Naive thymus-derived CD8-positive, alpha-beta T cell (primary cell): ENCODE data around the gene ZEB2. TPM values are rescaled to one million over a fixed set of nuclear protein-coding genes. Genes with fewer than 3 reads are reported as not detected.
A peak's percentile ranks its signal among the peaks of the same experiment; 100 is the strongest.

Experiments
- ATAC-seq, 2 donors: fragments of 150-1000 bp; cut with Tn5 transposase in 1 of 2; sonication (Bioruptor Pico), chemical (Tn5 transposase) in 1 of 2; 1 replicate in 1 of 2; 2 replicates in 1 of 2; pipeline ENCODE4 v1.10.0; 2021; ENCODE audit warnings: mild to moderate bottlenecking in 2 of 2, moderate library complexity in 2 of 2
- POLR2A ChIA-PET: fragments of 350-600 bp; sonication (Branson Sonifier 250); formaldehyde crosslinking; loops from one replicate; lab custom pipeline; 2021; ENCODE audit warnings: antibody characterized with exemption; lab: Charles Lee
- DNase-seq, 10 donors: peaks; one replicate each; pipeline versions ENCODE4 v3.0.0 to v3.0.0-alpha.2; 2020 to 2022
- H3K27ac Mint-ChIP-seq, 10 donors: one replicate each; pipeline ENCODE4 v1.8.0; 2020 to 2022; ENCODE audit warnings: mild to moderate bottlenecking in 10 of 10, mixed read lengths in 10 of 10, moderate library complexity in 4 of 10, inconsistent platforms in 1 of 10
- H3K27me3 Mint-ChIP-seq, 5 donors: one replicate each; pipeline ENCODE4 v1.8.0; 2021 to 2022; ENCODE audit warnings: mixed read lengths in 5 of 5
- H3K36me3 Mint-ChIP-seq, 3 donors: one replicate each; pipeline ENCODE4 v1.8.0; 2020 to 2022; ENCODE audit warnings: mixed read lengths in 3 of 3, mild to moderate bottlenecking in 2 of 3, inconsistent platforms in 1 of 3
- H3K4me1 Mint-ChIP-seq, 4 donors: one replicate each; pipeline ENCODE4 v1.8.0; 2021 to 2022; ENCODE audit warnings: mixed read lengths in 4 of 4
- H3K4me3 Mint-ChIP-seq, 10 donors: one replicate each; pipeline ENCODE4 v1.8.0; 2020 to 2022; ENCODE audit warnings: mild to moderate bottlenecking in 10 of 10, mixed read lengths in 10 of 10, moderate library complexity in 6 of 10, inconsistent platforms in 1 of 10
- H3K9me3 Mint-ChIP-seq, 9 donors: one replicate each; pipeline ENCODE4 v1.8.0; 2020 to 2022; ENCODE audit warnings: mixed read lengths in 9 of 9, mild to moderate bottlenecking in 3 of 9, inconsistent platforms in 1 of 9, moderate library complexity in 1 of 9
- polyA plus RNA-seq, 3 donors: library from polyadenylated mRNA; unstranded; fragments of 300-500 nt; fragmentation: Illumina TruSeq; gene quantifications; one replicate each; pipeline ENCODE4 v1.2.3, GENCODE V29; 2021
- total RNA-seq, 8 experiments: library from RNA in 2 of 8; stranded (reverse) in 2 of 8; gene quantifications; one replicate each; pipeline ENCODE4 v1.2.3 and lab custom pipeline; 2021 to 2026

The ZEB2 gene
- total and polyA plus RNA-seq, 5 experiments from 2014 or later: 0.08 to 18.8 (median 8.2) TPM

DNA sequence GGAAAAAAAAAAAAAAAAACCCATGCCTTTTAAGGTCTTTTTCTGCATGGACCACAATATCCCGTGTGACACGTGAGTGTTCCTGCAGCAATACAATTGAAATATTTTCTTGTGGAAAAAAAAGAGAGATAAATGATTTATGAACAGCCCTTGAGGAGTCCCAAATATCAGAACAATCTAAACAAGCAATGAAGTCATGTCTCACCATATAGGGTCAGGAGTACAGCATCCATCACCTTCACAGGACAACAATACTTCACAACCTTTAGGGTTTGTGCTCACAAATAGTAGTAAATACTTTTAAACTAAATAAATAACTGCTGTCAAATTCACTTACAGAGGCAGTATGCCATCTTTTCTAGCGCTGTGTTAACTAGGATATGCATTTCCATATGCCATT, 87.9 kb downstream of the ZEB2 start:
- peak overlapping the region in 1 of 10 donors; percentile 2 for H3K27ac Mint-ChIP-seq
- DNase-seq: no peak
- no peak overlapping the region for H3K4me3 Mint-ChIP-seq
- peaks cover 0 to 3% (median 0%) of the 10 kb centered on the region in 3 donors for H3K36me3 Mint-ChIP-seq
- no peaks in the 10 kb centered on the region for H3K27me3 Mint-ChIP-seq
- H3K4me1 Mint-ChIP-seq: peaks cover 0 to 41% (median 0%) of the 10 kb centered on the region in 4 donors
- no peaks in the 10 kb centered on the region for H3K9me3 Mint-ChIP-seq
- POLR2A ChIA-PET: interaction anchor here (0.7 kb wide), 1 partner anchor 87 kb away, joined by 7 read pairs; no protein-coding TSS in a partner anchor
- no peak for ATAC-seq

DNA sequence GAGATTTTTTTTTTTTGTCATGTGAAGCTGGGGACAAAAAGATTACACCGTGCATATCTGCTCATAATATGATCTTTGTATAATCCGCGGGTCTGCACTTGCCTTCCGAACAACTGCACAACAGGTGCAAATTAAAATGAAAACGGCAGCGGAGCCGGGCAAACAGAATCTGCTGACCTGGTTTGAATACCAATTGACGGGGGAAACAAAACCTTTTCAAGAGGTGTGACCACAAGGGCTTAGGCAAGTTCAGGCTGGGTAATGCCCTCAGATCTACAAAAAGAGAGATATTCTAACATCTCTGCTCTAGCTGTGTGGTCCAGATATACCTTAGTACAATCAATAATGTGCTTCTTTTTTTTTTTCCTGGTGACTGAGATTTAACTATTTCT, 88.5 kb downstream of the ZEB2 start:
- Mint-ChIP-seq H3K27me3 (no peaks in the 10 kb centered on the region), H3K36me3 (peaks cover 0 to 3% (median 0%) of the 10 kb centered on the region in 3 donors), H3K9me3 (no peaks in the 10 kb centered on the region), H3K27ac (no peak overlapping the region), H3K4me3 (no peak overlapping the region), H3K4me1 (peaks cover 0 to 44% (median 0%) of the 10 kb centered on the region in 4 donors)
- POLR2A ChIA-PET: interaction anchor here (0.7 kb wide), 1 partner anchor 88 kb away, joined by 7 read pairs; no protein-coding TSS in a partner anchor
- ATAC-seq (no peak), DNase-seq (no peak)

GRCh38 chr2:144430722-144431391, 89.1 kb downstream of the ZEB2 start:
- no peak for ATAC-seq
- DNase-seq: no peak
- POLR2A ChIA-PET: no interaction called here
- Mint-ChIP-seq H3K27me3 (no peaks in the 10 kb centered on the region), H3K27ac (no peak overlapping the region), H3K4me1 (peaks cover 0 to 46% (median 0%) of the 10 kb centered on the region in 4 donors), H3K9me3 (no peaks in the 10 kb centered on the region), H3K36me3 (peaks cover 0 to 3% (median 0%) of the 10 kb centered on the region in 3 donors), H3K4me3 (no peak overlapping the region)

GRCh38 chr2:144429396-144430112, 90.4 kb downstream of the ZEB2 start:
- H3K4me3 Mint-ChIP-seq: no peak overlapping the region

DNA sequence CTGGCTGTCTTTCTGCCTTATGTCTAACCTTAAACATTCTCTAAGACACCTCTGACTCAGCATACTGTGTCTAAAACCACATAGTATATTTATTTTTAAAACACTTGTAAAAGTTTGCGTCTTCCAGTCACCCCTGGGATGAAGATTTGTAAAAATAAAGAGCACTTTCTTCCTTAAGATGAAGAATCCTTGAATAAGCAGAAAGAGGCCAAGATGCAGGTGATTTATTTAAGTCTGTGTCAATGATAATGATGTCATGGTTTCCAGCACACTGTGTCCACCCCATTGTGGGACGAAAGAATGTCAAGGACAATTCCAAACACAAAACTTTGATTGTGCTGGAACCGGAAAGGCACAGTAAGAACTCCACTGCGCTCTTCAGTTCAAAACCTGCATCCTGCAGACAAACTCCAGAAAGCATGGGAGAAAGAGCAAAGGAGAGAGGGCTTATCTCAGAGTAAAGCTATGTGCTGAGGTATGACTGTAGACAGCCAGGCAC, 92.9 kb downstream of the ZEB2 start:
- peaks cover 0 to 3% (median 0%) of the 10 kb centered on the region in 3 donors for H3K36me3 Mint-ChIP-seq
- no peaks in the 10 kb centered on the region for H3K9me3 Mint-ChIP-seq
- H3K4me1 Mint-ChIP-seq: peaks cover 0 to 34% (median 0%) of the 10 kb centered on the region in 4 donors
- no peak overlapping the region for H3K4me3 Mint-ChIP-seq
- H3K27ac Mint-ChIP-seq: peak overlapping the region in 1 of 10 donors; percentile 12
- DNase-seq (no peak), ATAC-seq (no peak)
- no peaks in the 10 kb centered on the region for H3K27me3 Mint-ChIP-seq
- POLR2A ChIA-PET: no interaction called here

More at GRCh38 chr2:144429396-144430112, 90.4 kb downstream of the ZEB2 start:
- ATAC-seq (no peak), DNase-seq (no peak)
- peaks cover 0 to 44% (median 0%) of the 10 kb centered on the region in 4 donors for H3K4me1 Mint-ChIP-seq
- no peaks in the 10 kb centered on the region for H3K27me3 Mint-ChIP-seq
- H3K36me3 Mint-ChIP-seq: peaks cover 0 to 3% (median 0%) of the 10 kb centered on the region in 3 donors
- no peaks in the 10 kb centered on the region for H3K9me3 Mint-ChIP-seq
- H3K27ac Mint-ChIP-seq: no peak overlapping the region
- POLR2A ChIA-PET: no interaction called here

DNA sequence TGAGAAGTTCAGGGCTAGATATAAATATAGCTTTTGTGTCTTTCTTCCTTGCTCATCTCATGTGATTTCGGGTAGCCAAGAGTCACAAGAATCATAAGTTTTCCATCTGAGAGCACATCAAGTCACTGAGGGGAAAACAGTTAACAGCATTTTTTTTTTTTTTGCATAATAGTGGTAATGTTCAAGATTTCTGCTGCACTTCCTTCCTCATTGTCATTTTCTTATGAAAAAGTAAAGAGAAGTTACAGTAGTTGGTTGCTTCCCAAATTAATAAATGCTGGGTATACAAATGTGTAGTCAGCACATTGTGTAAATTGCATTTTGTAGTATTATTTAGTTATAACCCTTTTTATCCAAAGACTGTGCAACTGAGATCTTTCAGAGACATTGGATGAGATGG, 93.6 kb downstream of the ZEB2 start:
- peaks cover 0 to 37% (median 0%) of the 10 kb centered on the region in 4 donors for H3K4me1 Mint-ChIP-seq
- no peak for DNase-seq
- POLR2A ChIA-PET: no interaction called here
- ATAC-seq: no peak
- no peaks in the 10 kb centered on the region for H3K9me3 Mint-ChIP-seq
- H3K27ac Mint-ChIP-seq: peak overlapping the region in 1 of 10 donors; percentile 8
- H3K4me3 Mint-ChIP-seq: no peak overlapping the region
- peaks cover 0 to 3% (median 0%) of the 10 kb centered on the region in 3 donors for H3K36me3 Mint-ChIP-seq
- H3K27me3 Mint-ChIP-seq: no peaks in the 10 kb centered on the region

GRCh38 chr2:144424559-144425240, 95.2 kb downstream of the ZEB2 start:
- no peak overlapping the region for H3K27ac Mint-ChIP-seq
- DNase-seq (no peak), ATAC-seq (no peak)
- H3K9me3 Mint-ChIP-seq: no peaks in the 10 kb centered on the region
- peaks cover 0 to 3% (median 0%) of the 10 kb centered on the region in 3 donors for H3K36me3 Mint-ChIP-seq
- H3K27me3 Mint-ChIP-seq: peaks cover 0 to 8% (median 0%) of the 10 kb centered on the region in 5 donors
- POLR2A ChIA-PET: no interaction called here
- peaks cover 0 to 37% (median 0%) of the 10 kb centered on the region in 4 donors for H3K4me1 Mint-ChIP-seq
- no peak overlapping the region for H3K4me3 Mint-ChIP-seq

GRCh38 chr2:144421606-144422510, 98.1 kb downstream of the ZEB2 start:
- peak overlapping the region in 1 of 10 donors; percentile 5 for H3K27ac Mint-ChIP-seq
- DNase-seq: no peak
- peaks cover 0 to 4% (median 0%) of the 10 kb centered on the region in 3 donors for H3K36me3 Mint-ChIP-seq
- POLR2A ChIA-PET: no interaction called here
- peaks cover 0 to 27% (median 0%) of the 10 kb centered on the region in 4 donors for H3K4me1 Mint-ChIP-seq
- no peak for ATAC-seq
- H3K9me3 Mint-ChIP-seq: peaks cover 0 to 5% (median 0%) of the 10 kb centered on the region in 9 donors
- H3K27me3 Mint-ChIP-seq: peaks cover 0 to 8% (median 0%) of the 10 kb centered on the region in 5 donors
- no peak overlapping the region for H3K4me3 Mint-ChIP-seq

GRCh38 chr2:144419218-144419617, 100.7 kb downstream of the ZEB2 start:
- DNase-seq: no peak
- Mint-ChIP-seq H3K9me3 (peaks cover 0 to 5% (median 0%) of the 10 kb centered on the region in 9 donors), H3K27me3 (peaks cover 0 to 8% (median 0%) of the 10 kb centered on the region in 5 donors), H3K36me3 (peaks cover 0 to 4% (median 0%) of the 10 kb centered on the region in 3 donors), H3K4me3 (no peak overlapping the region), H3K27ac (no peak overlapping the region), H3K4me1 (peaks cover 0 to 19% (median 1%) of the 10 kb centered on the region in 4 donors)
- POLR2A ChIA-PET: no interaction called here
- no peak for ATAC-seq

- Mint-ChIP-seq H3K36me3 (peaks cover 0 to 4% (median 0%) of the 10 kb centered on the region in 3 donors), H3K4me1 (peaks cover 0 to 12% (median 2%) of the 10 kb centered on the region in 4 donors), H3K4me3 (no peak overlapping the region), H3K27me3 (peaks cover 0 to under 1% (median 0%) of the 10 kb centered on the region in 5 donors), H3K9me3 (peaks cover 0 to 5% (median 0%) of the 10 kb centered on the region in 9 donors), H3K27ac (peak overlapping the region in 1 of 10 donors; percentile 1)
- DNase-seq: no peak
- no peak for ATAC-seq
- POLR2A ChIA-PET: no interaction called here
These were observed 104.5 kb downstream of the ZEB2 start for GRCh38 chr2:144415386-144415785.

DNA sequence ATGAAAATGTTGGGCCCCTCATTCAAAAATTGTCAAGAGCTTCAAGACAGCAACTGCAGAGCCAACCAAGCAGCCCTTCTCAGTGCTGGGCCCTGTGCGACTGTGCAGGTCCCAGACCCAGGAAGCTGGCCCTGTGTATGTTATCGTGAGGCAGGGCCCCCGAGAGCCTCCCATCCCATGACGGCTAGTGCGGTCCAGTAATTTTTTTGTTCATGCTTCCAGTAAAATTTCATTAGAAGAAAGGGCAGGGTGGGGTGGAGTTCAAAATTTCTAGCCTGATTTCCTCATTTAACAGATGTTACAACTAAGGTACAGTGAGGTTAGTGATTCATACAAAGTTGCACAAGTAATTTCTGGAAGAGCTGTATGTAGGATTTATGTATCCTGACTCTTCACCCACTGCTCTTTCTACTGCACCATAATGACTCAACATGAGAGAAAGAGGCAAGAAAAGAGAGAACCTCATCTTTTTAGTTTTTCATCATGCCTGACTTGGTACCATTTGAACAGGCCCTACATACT, 105.5 kb downstream of the ZEB2 start:
- H3K9me3 Mint-ChIP-seq: peaks cover 0 to 5% (median 0%) of the 10 kb centered on the region in 9 donors
- H3K4me1 Mint-ChIP-seq: peaks cover 0 to 12% (median 2%) of the 10 kb centered on the region in 4 donors
- peak overlapping the region in 1 of 10 donors; percentile 38 for H3K4me3 Mint-ChIP-seq
- H3K36me3 Mint-ChIP-seq: peaks cover 0 to 4% (median 0%) of the 10 kb centered on the region in 3 donors
- DNase-seq: no peak
- H3K27me3 Mint-ChIP-seq: no peaks in the 10 kb centered on the region
- ATAC-seq: no peak
- POLR2A ChIA-PET: no interaction called here
- H3K27ac Mint-ChIP-seq: peak overlapping the region in 1 of 10 donors; percentile 83
